Osteoblast (primary cell): ENCODE results near the gene BICD1. TPM values are rescaled to one million over a fixed set of nuclear protein-coding genes. Genes with fewer than 3 reads are reported as not detected.

Source experiments
- DNase-seq: peaks from one replicate; pipeline ENCODE4 v3.0.0; 2011; ENCODE audit warnings: low spot score, mixed read lengths; ENCODE audit not compliant: insufficient read length; ENCODE audit errors: missing footprints
- H2AFZ ChIP-seq: 2 replicates; pipeline ENCODE4 v1.6.0; 2011; ENCODE audit warnings: mild to moderate bottlenecking, low read length
- H3K27ac ChIP-seq: 2 replicates; pipeline ENCODE4 v1.5.1; 2011; ENCODE audit warnings: mild to moderate bottlenecking, low read depth, low read length, moderate library complexity
- H3K27me3 ChIP-seq: 2 replicates; pipeline ENCODE4 v1.6.0; 2012; ENCODE audit warnings: mild to moderate bottlenecking, control low read depth, inconsistent platforms, low read length, moderate library complexity; ENCODE audit not compliant: insufficient read depth
- H3K36me3 ChIP-seq: 2 replicates; pipeline ENCODE4 v1.5.1; 2011; ENCODE audit warnings: mild to moderate bottlenecking, low read length, control low read depth, moderate library complexity; ENCODE audit not compliant: insufficient read depth
- H3K4me1 ChIP-seq: 2 replicates; pipeline ENCODE4 v1.5.1; 2011; ENCODE audit warnings: mild to moderate bottlenecking, low read length, control low read depth, moderate library complexity; ENCODE audit not compliant: insufficient read depth
- H3K4me2 ChIP-seq: 2 replicates; pipeline ENCODE4 v1.6.0; 2011; ENCODE audit warnings: mild to moderate bottlenecking, low read length; ENCODE audit not compliant: insufficient read depth
- H3K4me3 ChIP-seq: fragments of 200-600 bp; sonication (generic); 3 replicates; pipeline ENCODE4 v1.5.1; 2012; ENCODE audit warnings: mild to moderate bottlenecking, low read length, inconsistent platforms; ENCODE audit not compliant: insufficient read depth
- H3K79me2 ChIP-seq: 2 replicates; pipeline ENCODE4 v1.6.0; 2012; ENCODE audit warnings: mild to moderate bottlenecking, low read length, control low read depth, inconsistent platforms; ENCODE audit not compliant: insufficient read depth
- H3K9me3 ChIP-seq: 2 replicates; pipeline ENCODE4 v1.5.1; 2011; ENCODE audit warnings: low read depth, low read length, control low read depth
- H4K20me1 ChIP-seq: 2 replicates; pipeline ENCODE4 v1.6.0; 2012; ENCODE audit warnings: mild to moderate bottlenecking, low read length, control low read depth; ENCODE audit not compliant: insufficient read depth
- CTCF ChIP-seq: IDR thresholded peaks from 2 replicates; pipeline ENCODE4 v1.5.1; 2011; ENCODE audit warnings: mild to moderate bottlenecking, low read depth, low read length, moderate library complexity; ENCODE audit errors: extremely low read depth
- total RNA-seq: library from RNA; depleted of rRNA; stranded (reverse); fragments of >200 nt; gene quantifications from 2 replicates; pipeline ENCODE4 v1.2.3, GENCODE V29; 2012

Gene BICD1
- total RNA-seq, 1 donor, result 21.0 TPM

GRCh38 chr12:32353540-32353939 lies 246.9 kb downstream of the BICD1 start:
- H3K9me3 ChIP-seq, result no peaks in the 10 kb centered on the region
- no peak overlapping the region for H3K4me3 ChIP-seq
- H4K20me1 ChIP-seq, result no peaks in the 10 kb centered on the region
- TF ChIP-seq CTCF, result no peak
- DNase-seq, result no peak
- H3K79me2 ChIP-seq, result no peaks in the 10 kb centered on the region
- no peaks in the 10 kb centered on the region for H3K27me3 ChIP-seq
- H3K36me3 ChIP-seq, result peaks cover 7% of the 10 kb centered on the region
- H3K4me2 ChIP-seq, result no peak overlapping the region
- no peak overlapping the region for H3K27ac ChIP-seq
- no peak overlapping the region for H2AFZ ChIP-seq
- H3K4me1 ChIP-seq, result no peaks in the 10 kb centered on the region

- Histone ChIP-seq H3K27ac (no peak overlapping the region), H3K36me3 (peaks cover 7% of the 10 kb centered on the region), H3K79me2 (no peaks in the 10 kb centered on the region), H3K4me3 (no peak overlapping the region), H2AFZ (no peak overlapping the region), H3K27me3 (no peaks in the 10 kb centered on the region), H3K4me1 (no peaks in the 10 kb centered on the region), H4K20me1 (no peaks in the 10 kb centered on the region), H3K9me3 (no peaks in the 10 kb centered on the region), H3K4me2 (no peak overlapping the region)
- no peak for DNase-seq
- TF ChIP-seq CTCF, result no peak
These were observed 251.1 kb downstream of the BICD1 start for GRCh38 chr12:32357601-32358249.

- DNase-seq, result no peak
- Histone ChIP-seq H2AFZ (no peak overlapping the region), H3K9me3 (no peaks in the 10 kb centered on the region), H3K27ac (no peak overlapping the region), H3K27me3 (no peaks in the 10 kb centered on the region), H3K4me1 (peaks cover 6% of the 10 kb centered on the region), H3K4me3 (no peak overlapping the region), H3K4me2 (no peak overlapping the region), H4K20me1 (no peaks in the 10 kb centered on the region), H3K36me3 (peaks cover 3% of the 10 kb centered on the region), H3K79me2 (no peaks in the 10 kb centered on the region)
- TF ChIP-seq CTCF, result no peak
These were observed 254.3 kb downstream of the BICD1 start for GRCh38 chr12:32360956-32361355.

GRCh38 chr12:32362892-32363291 lies 256.2 kb downstream of the BICD1 start:
- Histone ChIP-seq H4K20me1 (no peaks in the 10 kb centered on the region), H3K4me3 (no peak overlapping the region), H3K27ac (no peak overlapping the region), H3K36me3 (peaks cover 8% of the 10 kb centered on the region), H3K27me3 (no peaks in the 10 kb centered on the region), H3K9me3 (no peaks in the 10 kb centered on the region), H3K4me1 (peaks cover 7% of the 10 kb centered on the region), H2AFZ (no peak overlapping the region), H3K4me2 (no peak overlapping the region), H3K79me2 (no peaks in the 10 kb centered on the region)
- DNase-seq, result no peak
- TF ChIP-seq CTCF, result no peak
